ENCODE results near the gene LIMK1.

- TF ChIP-seq CTCF (optimal IDR thresholded peaks at IDR 0.05 in 1 of 3, IDR thresholded peaks at IDR 0.05 in 1 of 3, conservative IDR thresholded peaks at IDR 0.05 in 1 of 3; ENCODE audit: extremely low read depth in 1 of 3, insufficient read depth in 2 of 3, low read length in 3 of 3): no peak
- no peak for TF ChIP-seq EZH2 (IDR thresholded peaks at IDR 0.05; ENCODE audit: low read length)
Observed at GRCh38 chr7:74040791-74041520, 42.6 kb upstream of the LIMK1 start.
